Left ventricle myocardium inferior (tissue), 1 donor: Measurements from ENCODE around the gene KLRC4. TPM values are rescaled to one million over a fixed set of nuclear protein-coding genes. Genes with fewer than 3 reads are reported as not detected.
A peak's percentile ranks its signal among the peaks of the same experiment; 100 is the strongest.
"Not testable (repeated sequence)": the region's sequence is repeated elsewhere in the genome, so short reads cannot be mapped to it uniquely, and the experiment has no call there.

Source experiments
- DNase-seq: peaks from one replicate; pipeline ENCODE4 v3.0.0-alpha.2; 2020
- H3K27ac ChIP-seq: fragments of 200-600 bp; replicated peaks from 2 replicates; pipeline ENCODE4 v1.8.0; 2021
- H3K27me3 ChIP-seq: fragments of 200-600 bp; 2 replicates; pipeline ENCODE4 v1.8.0; 2021; ENCODE audit warnings: low read depth
- H3K36me3 ChIP-seq: fragments of 200-600 bp; 2 replicates; pipeline ENCODE4 v1.8.0; 2021
- H3K4me1 ChIP-seq: fragments of 200-600 bp; 2 replicates; pipeline ENCODE4 v1.8.0; 2021
- H3K4me3 ChIP-seq: fragments of 200-600 bp; 2 replicates; pipeline ENCODE4 v1.8.0; 2021; ENCODE audit warnings: mild to moderate bottlenecking, moderate library complexity
- H3K9me3 ChIP-seq: fragments of 200-600 bp; replicated peaks from 2 replicates; pipeline ENCODE4 v1.8.0; 2021
- CTCF ChIP-seq: fragments of 200-600 bp; IDR thresholded peaks from 2 replicates; pipeline ENCODE4 v1.8.0; 2021; ENCODE audit warnings: antibody characterized with exemption, mild to moderate bottlenecking, borderline replicate concordance
- intact Hi-C: fragments of 100-400 bp; cut with micrococcal nuclease; formaldehyde crosslinking; loops from one replicate; pipeline ENCODE4 v1.11.0; 2022
- total RNA-seq: library from RNA; stranded (reverse); fragmentation: NEBNext Ultra II Directional; extraction: Animal tissue kit (Norgen Biotek cat#: 25700); gene quantifications from one replicate; pipeline ENCODE4 v1.2.1, GENCODE V29; 2021
- donor health status: DM: no; HTN: yes; CAD: no; lungs with severe emphysema.

The KLRC4 gene
- total RNA-seq, 1 donor from 2014 or later = not detected

DNA sequence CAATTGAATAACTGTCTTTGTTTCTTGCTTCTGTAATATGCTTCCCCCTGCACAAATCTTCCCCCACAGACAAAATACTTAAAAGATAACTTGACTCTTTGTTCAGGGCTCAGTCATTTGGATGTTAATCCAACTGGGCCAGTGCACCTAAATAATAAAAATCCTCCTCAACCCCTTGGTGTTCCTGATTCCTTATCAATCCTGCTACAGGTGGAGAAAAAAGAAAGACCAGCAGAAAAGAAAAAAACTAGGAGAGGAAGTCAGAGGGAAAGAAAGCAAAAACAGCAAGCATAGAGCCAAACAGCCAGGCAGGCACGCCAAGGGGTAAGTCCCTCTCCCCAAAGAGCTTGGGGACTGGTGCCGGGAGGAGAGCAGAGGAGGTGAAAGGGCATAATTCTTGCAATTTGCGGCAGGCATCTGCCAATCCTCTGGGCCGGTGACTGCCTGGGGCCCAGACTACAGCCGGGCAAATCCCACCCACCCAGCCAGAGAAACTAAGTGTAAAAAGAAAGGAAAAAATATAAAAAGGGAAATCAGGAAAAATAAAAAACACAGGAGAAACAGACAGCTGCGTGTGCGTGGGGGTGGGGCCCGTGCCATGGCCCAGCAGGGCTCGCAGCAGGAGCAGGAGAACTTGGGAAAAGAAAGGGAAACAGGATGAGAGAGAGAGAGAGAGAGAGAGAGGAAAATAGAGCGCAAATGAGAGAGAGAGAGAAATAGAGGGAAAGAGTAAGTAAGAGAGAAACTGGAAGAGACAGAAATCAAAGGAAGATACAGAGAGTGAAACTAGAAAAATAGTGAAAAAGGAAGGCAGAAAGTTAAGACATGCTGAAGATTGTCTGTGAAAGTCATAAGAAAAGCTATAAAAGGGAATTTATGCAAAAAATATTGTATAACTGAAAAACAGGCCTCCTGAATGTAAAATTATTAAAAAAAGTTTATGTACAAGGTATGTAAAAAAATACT, 41.1 kb downstream of the KLRC4 start:
- Histone ChIP-seq H3K27ac (peak overlapping the region; percentile 76), H3K4me3 (peak overlapping the region; percentile 27), H3K9me3 (no peaks in the 10 kb centered on the region), H3K4me1 (peaks cover 37% of the 10 kb centered on the region), H3K27me3 (no peaks in the 10 kb centered on the region), H3K36me3 (no peaks in the 10 kb centered on the region)
- no peak for DNase-seq
- no peak for TF ChIP-seq CTCF
- intact Hi-C loops = no loop called here

DNA sequence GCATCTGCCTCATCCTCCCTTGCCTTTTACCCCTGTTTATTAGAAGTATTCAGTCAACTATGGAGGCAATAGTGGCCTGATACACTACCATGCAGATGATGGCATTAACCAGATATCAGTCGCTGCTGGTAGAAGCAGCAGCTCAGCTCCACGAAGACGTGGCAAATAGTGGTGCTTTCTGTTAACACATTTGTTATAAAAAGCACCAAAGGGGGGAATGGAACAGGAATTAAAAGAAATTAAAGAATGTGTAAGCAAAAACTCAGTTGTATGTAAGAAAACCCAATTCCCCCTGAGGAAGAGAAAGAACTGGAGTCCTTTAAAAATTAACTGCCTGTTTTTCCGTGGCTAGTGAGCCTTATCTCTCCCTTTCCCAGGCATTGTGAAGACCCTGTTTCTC, 41.8 kb downstream of the KLRC4 start:
- H3K4me1 ChIP-seq = peaks cover 42% of the 10 kb centered on the region
- H3K9me3 ChIP-seq, H3K4me3 ChIP-seq, H3K36me3 ChIP-seq, DNase-seq, intact Hi-C loops, H3K27me3 ChIP-seq, H3K27ac ChIP-seq: not testable (repeated sequence)

DNA sequence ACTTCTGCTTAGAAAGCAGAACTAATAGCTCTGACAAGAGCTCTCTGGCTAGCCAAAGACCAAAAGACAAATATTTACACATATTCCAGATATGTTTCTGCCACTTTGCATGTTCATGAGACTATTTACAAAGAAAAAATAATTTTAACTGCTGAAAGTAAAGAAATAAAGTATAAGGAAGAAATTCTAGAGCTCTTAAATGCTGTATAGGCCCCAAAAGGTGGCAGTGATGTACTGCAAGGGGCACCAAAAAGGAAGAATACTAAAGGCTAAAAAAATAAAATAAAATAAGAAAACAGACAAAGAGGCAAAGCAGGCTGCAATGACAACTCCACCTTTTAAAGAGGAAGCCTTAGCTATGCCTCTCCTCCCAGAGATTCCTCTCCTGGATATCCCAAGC, 42.7 kb downstream of the KLRC4 start:
- Histone ChIP-seq H3K4me1 (peaks cover 38% of the 10 kb centered on the region), H3K27me3 (no peaks in the 10 kb centered on the region), H3K9me3 (no peaks in the 10 kb centered on the region), H3K27ac (peak overlapping the region; percentile 96), H3K4me3 (no peak overlapping the region), H3K36me3 (no peaks in the 10 kb centered on the region)
- TF ChIP-seq CTCF = no peak
- DNase-seq = no peak
- intact Hi-C loops = no loop called here

DNA sequence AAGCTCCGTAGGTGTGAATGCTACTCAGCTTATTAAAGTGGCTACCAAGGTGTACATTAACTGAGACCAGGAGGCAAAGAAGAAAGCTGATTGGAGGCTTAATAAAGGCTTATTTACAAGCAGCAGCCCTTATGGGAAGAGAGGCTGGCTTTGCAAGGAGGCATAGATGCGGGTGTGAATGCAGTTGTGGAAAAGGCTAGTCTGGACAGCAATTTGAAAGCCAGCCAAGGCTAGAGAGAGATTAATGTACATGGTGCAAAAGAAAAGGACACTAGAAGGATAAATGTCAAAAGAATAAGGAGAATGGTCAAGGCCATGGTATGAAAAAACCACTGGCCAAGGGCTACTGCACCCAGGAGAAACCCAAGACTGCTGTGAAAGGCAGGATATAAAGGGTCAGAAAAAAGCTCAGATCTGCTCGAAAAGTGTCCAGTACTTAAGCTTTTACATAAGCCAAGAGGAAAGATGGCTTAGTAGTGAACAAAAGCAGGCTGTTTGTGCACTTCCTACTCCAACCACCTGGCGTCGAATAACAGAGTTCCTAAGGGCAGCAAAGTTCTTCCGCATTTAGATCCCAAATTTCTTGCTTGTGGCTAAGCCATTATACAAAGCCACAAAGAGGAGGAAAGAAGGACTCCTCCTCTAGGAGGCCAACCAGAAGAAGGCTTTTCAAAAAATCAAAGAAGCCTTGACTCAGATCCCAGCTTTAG, 43.7 kb downstream of the KLRC4 start:
- peak overlapping the region; percentile 96 for H3K27ac ChIP-seq
- H3K27me3 ChIP-seq = no peaks in the 10 kb centered on the region
- TF ChIP-seq CTCF = peak; percentile 29
- DNase-seq = no peak
- H3K4me1 ChIP-seq = peaks cover 45% of the 10 kb centered on the region
- H3K9me3 ChIP-seq = no peaks in the 10 kb centered on the region
- no peaks in the 10 kb centered on the region for H3K36me3 ChIP-seq
- peak overlapping the region; percentile 75 for H3K4me3 ChIP-seq
- intact Hi-C loops = no loop called here

DNA sequence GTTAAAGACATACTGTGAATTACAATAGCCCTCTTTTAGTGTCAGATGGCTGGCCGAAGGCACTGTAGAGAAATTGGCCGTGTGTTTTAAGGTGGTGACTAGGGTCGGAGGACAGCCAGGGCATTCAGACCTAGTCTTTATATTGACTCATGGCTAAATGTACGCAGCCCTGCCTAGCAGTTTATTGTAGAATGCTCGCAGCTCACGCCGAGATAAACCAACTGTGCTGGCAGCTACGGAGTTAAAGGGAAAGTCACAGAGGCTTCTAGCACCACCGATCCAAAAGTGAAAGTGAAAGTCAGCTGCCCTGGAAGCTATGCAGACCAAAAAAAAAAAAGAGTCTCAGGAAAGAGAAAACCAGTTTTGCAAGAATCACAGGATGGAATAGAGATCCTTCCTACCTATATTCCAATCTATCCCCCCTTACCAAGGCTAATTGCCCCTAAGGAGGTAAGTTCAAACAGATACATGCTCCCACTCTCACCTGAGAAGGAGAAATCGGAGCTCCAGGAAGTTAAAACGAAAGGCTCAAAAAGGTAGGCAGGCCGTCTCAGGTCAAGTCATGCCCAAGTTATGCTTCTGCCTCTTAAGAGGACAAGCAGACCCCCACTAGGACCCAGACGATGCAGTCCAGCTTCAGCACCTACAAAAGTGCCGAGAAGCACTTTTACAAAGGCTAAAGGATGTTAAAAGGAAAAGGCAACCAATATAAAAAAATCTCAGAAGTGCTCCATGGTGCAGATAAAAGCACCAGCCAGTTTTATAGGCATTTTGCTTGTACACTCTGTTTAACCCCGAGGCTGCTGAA, 44.5 kb downstream of the KLRC4 start:
- intact Hi-C loops = no loop called here
- DNase-seq = peak; percentile 28
- Histone ChIP-seq H3K27ac (peak overlapping the region; percentile 96), H3K4me1 (peaks cover 45% of the 10 kb centered on the region), H3K36me3 (no peaks in the 10 kb centered on the region), H3K4me3 (peak overlapping the region; percentile 75), H3K27me3 (no peaks in the 10 kb centered on the region), H3K9me3 (no peaks in the 10 kb centered on the region)
- no peak for TF ChIP-seq CTCF
